Ishikawa (cell line): ENCODE measurements around the gene URI1.

Source experiments
- CEBPB ChIP-seq: IDR thresholded peaks from 2 replicates; pipeline ENCODE4 v1.6.1; 2012
- CREB1 ChIP-seq: IDR thresholded peaks from 2 replicates; pipeline ENCODE4 v1.6.1; 2012; ENCODE audit warnings: low read depth
- EGR1 ChIP-seq: IDR thresholded peaks from 2 replicates; pipeline ENCODE4 v1.6.1; 2012
- EP300 ChIP-seq: IDR thresholded peaks from 2 replicates; pipeline ENCODE4 v1.6.1; 2012; ENCODE audit warnings: borderline replicate concordance
- FOXM1 ChIP-seq: IDR thresholded peaks from 2 replicates; pipeline ENCODE4 v1.6.1; 2012; ENCODE audit warnings: low read depth, borderline replicate concordance
- MAX ChIP-seq: IDR thresholded peaks from 2 replicates; pipeline ENCODE4 v1.6.1; 2012
- NFIC ChIP-seq: IDR thresholded peaks from 2 replicates; pipeline ENCODE4 v1.6.1; 2012
- RAD21 ChIP-seq: IDR thresholded peaks from 2 replicates; pipeline ENCODE4 v1.6.1; 2012; ENCODE audit warnings: low read depth
- REST ChIP-seq: IDR thresholded peaks from 2 replicates; pipeline ENCODE4 v1.6.1; 2012; ENCODE audit warnings: low read depth, mild to moderate bottlenecking
- TAF1 ChIP-seq: IDR thresholded peaks from 2 replicates; pipeline ENCODE4 v1.6.1; 2012; ENCODE audit warnings: low read depth, mild to moderate bottlenecking
- TCF12 ChIP-seq: IDR thresholded peaks from 2 replicates; pipeline ENCODE4 v1.6.1; 2012; ENCODE audit warnings: low read depth
- TEAD4 ChIP-seq: IDR thresholded peaks from 2 replicates; pipeline ENCODE4 v1.6.1; 2012
- USF1 ChIP-seq: IDR thresholded peaks from 2 replicates; pipeline ENCODE4 v1.6.1; 2012
- YY1 ChIP-seq: IDR thresholded peaks from 2 replicates; pipeline ENCODE4 v1.6.1; 2012; ENCODE audit warnings: low read depth
- ZBTB7A ChIP-seq: IDR thresholded peaks from 2 replicates; pipeline ENCODE4 v1.6.1; 2012; ENCODE audit warnings: low read depth

Gene URI1

GRCh38 chr19:30064348-30064699 lies 122.3 kb downstream of the URI1 start:
- TF ChIP-seq YY1, result no peak
- no peak for TF ChIP-seq TCF12
- TF ChIP-seq EP300, result no peak
- TF ChIP-seq REST, result no peak
- TF ChIP-seq TAF1, result no peak
- TF ChIP-seq CREB1, result no peak
- no peak for TF ChIP-seq FOXM1
- TF ChIP-seq RAD21, result no peak
- no peak for TF ChIP-seq NFIC
- no peak for TF ChIP-seq MAX
- TF ChIP-seq TEAD4, result no peak
- TF ChIP-seq CEBPB, result no peak
- no peak for TF ChIP-seq ZBTB7A
- TF ChIP-seq USF1, result no peak
- TF ChIP-seq EGR1, result no peak

GRCh38 chr19:30064771-30065494 lies 122.9 kb downstream of the URI1 start:
- TF ChIP-seq RAD21 (no peak), NFIC (no peak), CEBPB (no peak), MAX (no peak), USF1 (no peak), TAF1 (no peak)

- no peak for TF ChIP-seq ZBTB7A
- peak; percentile 67 for TF ChIP-seq USF1
- TF ChIP-seq YY1, result no peak
- TF ChIP-seq EP300, result no peak
- TF ChIP-seq FOXM1, result no peak
- no peak for TF ChIP-seq CEBPB
Observed at GRCh38 chr19:30065680-30066606, 123.9 kb downstream of the URI1 start.
